B cell (primary cell): Measurements from ENCODE around the gene GDA. TPM values are rescaled to one million over a fixed set of nuclear protein-coding genes. Genes with fewer than 3 reads are reported as not detected.

Experiments
- ATAC-seq: fragments of 200-7000 bp; cut with Tn5 transposase; one replicate; pipeline ENCODE4 v1.10.0; 2021; ENCODE audit warnings: low read depth, mild to moderate bottlenecking, moderate number of reproducible peaks, moderate library complexity
- CTCF ChIA-PET: fragments of 350-600 bp; sonication (Branson Sonifier 250); formaldehyde crosslinking; loops from one replicate; lab custom pipeline; 2021; ENCODE audit warnings: antibody characterized with exemption, inconsistent platforms; lab: Charles Lee
- POLR2A ChIA-PET: fragments of 350-600 bp; sonication (Branson Sonifier 250); formaldehyde crosslinking; loops from one replicate; lab custom pipeline; 2021; ENCODE audit warnings: antibody characterized with exemption; lab: Charles Lee
- DNase-seq: peaks from one replicate; pipeline ENCODE4 v3.0.0; 2013
- H2AFZ ChIP-seq: 2 replicates; pipeline ENCODE4 v1.6.1; 2012; ENCODE audit warnings: mild to moderate bottlenecking, low read depth, low read length; ENCODE audit not compliant: insufficient read depth, poor library complexity, severe bottlenecking
- H3K27ac ChIP-seq, 2 donors: 1 replicate in 1 of 2; 2 replicates in 1 of 2; pipeline ENCODE4 v1.5.1; 2012 to 2013; ENCODE audit warnings: low read length in 2 of 2, mild to moderate bottlenecking in 2 of 2, moderate library complexity in 1 of 2
- H3K27me3 ChIP-seq, 4 experiments: fragments of 200-600 bp in 1 of 4; sonication (generic) in 1 of 4; replicated peaks in 1 of 4; 1 replicate in 2 of 4; 2 replicates in 2 of 4; pipeline versions ENCODE4 v1.6.1 to v1.7.0; 2013 to 2016; ENCODE audit warnings: low read length in 3 of 4, mild to moderate bottlenecking in 2 of 4, mixed read lengths in 1 of 4, moderate library complexity in 1 of 4; ENCODE audit not compliant: insufficient read depth in 4 of 4, control insufficient read depth in 3 of 4; ENCODE audit errors: control extremely low read depth in 1 of 4
- H3K36me3 ChIP-seq, 2 experiments: replicated peaks in 1 of 2; 1 replicate in 1 of 2; 2 replicates in 1 of 2; pipeline versions ENCODE4 v1.6.1 to v1.7.1; 2013; ENCODE audit warnings: low read length in 1 of 2; ENCODE audit not compliant: insufficient read depth in 2 of 2, control insufficient read depth in 1 of 2; ENCODE audit errors: control extremely low read depth in 1 of 2, extremely low read depth in 1 of 2
- H3K4me1 ChIP-seq, 2 donors: fragments of 200-600 bp in 1 of 2; sonication (generic) in 1 of 2; 1 replicate in 1 of 2; 2 replicates in 1 of 2; pipeline versions ENCODE4 v1.5.1 to v1.6.1; 2013 to 2017; ENCODE audit warnings: low read length in 2 of 2; ENCODE audit not compliant: control insufficient read depth in 2 of 2, insufficient read depth in 2 of 2
- H3K4me2 ChIP-seq: replicated peaks from 2 replicates; pipeline ENCODE3; 2012; ENCODE audit warnings: mild to moderate bottlenecking, low read depth, low read length; ENCODE audit not compliant: poor library complexity, severe bottlenecking
- H3K4me3 ChIP-seq, 5 experiments: fragments of 200-600 bp in 1 of 5; sonication (generic) in 1 of 5; 1 replicate in 3 of 5; 2 replicates in 2 of 5; pipeline versions ENCODE4 v1.5.1 to v1.7.0; 2011 to 2016; ENCODE audit warnings: low read length in 4 of 5, mild to moderate bottlenecking in 4 of 5, low read depth in 2 of 5, control low read depth in 1 of 5, moderate library complexity in 1 of 5; ENCODE audit not compliant: insufficient read depth in 1 of 5; ENCODE audit errors: control extremely low read depth in 1 of 5, extremely low read depth in 1 of 5
- H3K79me2 ChIP-seq: fragments of 200-600 bp; sonication (generic); one replicate; pipeline ENCODE4 v1.6.0; 2016; ENCODE audit warnings: low read length; ENCODE audit not compliant: control insufficient read depth, insufficient read depth
- H3K9ac ChIP-seq: fragments of 200-600 bp; sonication (generic); 2 replicates; pipeline ENCODE4 v1.6.1; 2017; ENCODE audit warnings: mild to moderate bottlenecking, low read length, moderate library complexity
- H3K9me3 ChIP-seq, 3 donors: one replicate each; pipeline versions ENCODE4 v1.6.1 to v1.7.1; 2013; ENCODE audit warnings: low read length in 2 of 3; ENCODE audit not compliant: control insufficient read depth in 2 of 3, insufficient read depth in 1 of 3; ENCODE audit errors: control extremely low read depth in 1 of 3
- H4K20me1 ChIP-seq: 2 replicates; pipeline ENCODE4 v1.6.0; 2012; ENCODE audit warnings: mild to moderate bottlenecking, low read length; ENCODE audit not compliant: insufficient read depth, control insufficient read depth, poor library complexity, severe bottlenecking
- H3K27ac Mint-ChIP-seq: one replicate; pipeline ENCODE4 v1.8.0; 2021; ENCODE audit warnings: mixed read lengths
- H3K27me3 Mint-ChIP-seq: one replicate; pipeline ENCODE4 v1.8.0; 2021; ENCODE audit warnings: mixed read lengths
- H3K4me1 Mint-ChIP-seq: one replicate; pipeline ENCODE4 v1.8.0; 2021; ENCODE audit warnings: mixed read lengths
- H3K4me3 Mint-ChIP-seq: one replicate; pipeline ENCODE4 v1.8.0; 2021; ENCODE audit warnings: mixed read lengths
- H3K9me3 Mint-ChIP-seq: one replicate; pipeline ENCODE4 v1.8.0; 2022; ENCODE audit warnings: mixed read lengths; ENCODE audit not compliant: insufficient read depth
- CTCF ChIP-seq: fragments of 200-600 bp; IDR thresholded peaks from one replicate; pipeline ENCODE4 v1.8.0; 2022; ENCODE audit warnings: antibody characterized with exemption, mild to moderate bottlenecking
- EZH2 ChIP-seq: IDR thresholded peaks from 2 replicates; pipeline ENCODE4 v1.6.1; 2012; ENCODE audit warnings: borderline replicate concordance, low read depth, mild to moderate bottlenecking, moderate library complexity, low read length; ENCODE audit not compliant: insufficient read depth, poor library complexity, severe bottlenecking
- WGBS: methylation state at CpG from one replicate; pipeline ENCODE4 v1.1.5; 2013; ENCODE audit warnings: missing lambda C conversion rate; ENCODE audit not compliant: insufficient coverage; 5-methylcytosine and 5-hydroxymethylcytosine counted together
- intact Hi-C: fragments of 100-400 bp; cut with micrococcal nuclease; formaldehyde crosslinking; loops from one replicate; pipeline ENCODE4 v1.10.0; 2022
- polyA plus RNA-seq: library from polyadenylated mRNA; depleted of rRNA; stranded (reverse); fragments of >200 nt; gene quantifications from 2 replicates; pipeline ENCODE4 v1.2.3, GENCODE V29; 2012
- total RNA-seq, 2 donors: library from RNA; stranded (reverse); fragments of 120-200 nt in 1 of 2; gene quantifications; 1 replicate in 1 of 2; 2 replicates in 1 of 2; pipeline versions ENCODE4 v1.2.3 to v1.2.4, GENCODE V29; 2013 to 2022

Gene GDA
- total and polyA plus RNA-seq, 2 donors (not counting 1 experiment from before 2014, with no cell fraction given), result not detected

GRCh38 chr9:72271613-72272478 lies 122.6 kb downstream of the GDA start:
- Histone ChIP-seq H4K20me1 (no peaks in the 10 kb centered on the region), H3K9ac (no peak overlapping the region), H3K4me3 (no peak overlapping the region), H3K4me1 (no peaks in the 10 kb centered on the region), H3K4me2 (no peak overlapping the region), H3K79me2 (no peaks in the 10 kb centered on the region), H3K36me3 (no peaks in the 10 kb centered on the region), H3K27me3 (no peaks in the 10 kb centered on the region), H2AFZ (no peak overlapping the region), H3K9me3 (no peaks in the 10 kb centered on the region), H3K27ac (no peak overlapping the region)
- no peaks in the 10 kb centered on the region for H3K4me1 Mint-ChIP-seq
- peak; percentile 56 for ATAC-seq
- TF ChIP-seq EZH2, result no peak
- TF ChIP-seq CTCF, result peak; percentile 99
- CTCF ChIA-PET, result interaction anchor here (0.6 to 3.9 kb wide), 30 partner anchors 10 to 1267 kb away, joined by 3 to 74 read pairs (median 4); no protein-coding TSS in a partner anchor
- H3K4me3 Mint-ChIP-seq, result no peak overlapping the region
- peak; percentile 63 for DNase-seq
- POLR2A ChIA-PET, result no interaction called here
- H3K27ac Mint-ChIP-seq, result no peak overlapping the region
- intact Hi-C loops, result loop anchor here (1.0 kb wide), 1 partner anchor 668 kb away; no protein-coding TSS in a partner anchor
- H3K27me3 Mint-ChIP-seq, result peaks cover 20% of the 10 kb centered on the region
- no peaks in the 10 kb centered on the region for H3K9me3 Mint-ChIP-seq
- no CpG with 5 or more reads among the region's 9 CpGs for WGBS

GRCh38 chr9:72274441-72274840 lies 125.2 kb downstream of the GDA start:
- Histone ChIP-seq H3K4me3 (no peak overlapping the region), H3K27me3 (no peaks in the 10 kb centered on the region), H3K9ac (no peak overlapping the region), H3K9me3 (no peaks in the 10 kb centered on the region), H3K36me3 (no peaks in the 10 kb centered on the region), H3K4me2 (no peak overlapping the region), H4K20me1 (no peaks in the 10 kb centered on the region), H3K27ac (no peak overlapping the region), H3K79me2 (no peaks in the 10 kb centered on the region), H2AFZ (no peak overlapping the region), H3K4me1 (no peaks in the 10 kb centered on the region)
- ATAC-seq (no peak), DNase-seq (no peak)
- Mint-ChIP-seq H3K4me1 (no peaks in the 10 kb centered on the region), H3K27ac (no peak overlapping the region), H3K27me3 (peaks cover 15% of the 10 kb centered on the region), H3K9me3 (no peaks in the 10 kb centered on the region), H3K4me3 (no peak overlapping the region)
- ChIA-PET CTCF (interaction anchor here (0.7 to 3.1 kb wide), 5 partner anchors 13 to 990 kb away, joined by 3 to 19 read pairs (median 3); no protein-coding TSS in a partner anchor), POLR2A (no interaction called here)
- no peak for TF ChIP-seq EZH2
- no peak for TF ChIP-seq CTCF
- intact Hi-C loops, result no loop called here
- 78% methylated on average over 4 of the region's 4 CpGs for WGBS
